B cell (primary cell): ENCODE data around the gene MALRD1.

Experiments used
- EZH2 ChIP-seq: IDR thresholded peaks from 2 replicates; pipeline ENCODE4 v1.6.1; 2012; ENCODE audit warnings: borderline replicate concordance, low read depth, mild to moderate bottlenecking, moderate library complexity, low read length; ENCODE audit not compliant: insufficient read depth, poor library complexity, severe bottlenecking
- TF ChIP-seq, protein P1 (sequence below): fragments of 200-600 bp; IDR thresholded peaks from one replicate; pipeline ENCODE4 v1.8.0; 2022; ENCODE audit warnings: antibody characterized with exemption, mild to moderate bottlenecking

DNA sequence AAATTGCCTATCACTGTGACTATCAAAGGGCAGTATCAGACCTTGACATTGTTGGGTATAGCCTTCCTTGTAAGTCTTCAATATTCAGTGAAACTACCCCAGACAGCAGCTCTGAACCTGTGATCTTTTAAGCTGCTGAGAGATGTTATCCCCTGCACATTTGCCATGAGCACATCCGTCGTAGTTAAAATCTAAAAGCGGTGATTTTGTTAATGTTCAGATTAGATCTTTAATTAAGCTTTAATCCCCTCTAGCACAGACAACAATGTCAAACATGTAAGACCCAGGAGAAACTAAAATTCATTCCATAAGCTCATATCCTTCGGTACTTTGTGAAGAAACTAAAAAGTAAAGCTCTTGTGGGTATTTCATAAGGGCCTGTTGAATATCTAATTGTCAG lies 105.8 kb downstream of the MALRD1 start:
- TF ChIP-seq, protein P1, sequence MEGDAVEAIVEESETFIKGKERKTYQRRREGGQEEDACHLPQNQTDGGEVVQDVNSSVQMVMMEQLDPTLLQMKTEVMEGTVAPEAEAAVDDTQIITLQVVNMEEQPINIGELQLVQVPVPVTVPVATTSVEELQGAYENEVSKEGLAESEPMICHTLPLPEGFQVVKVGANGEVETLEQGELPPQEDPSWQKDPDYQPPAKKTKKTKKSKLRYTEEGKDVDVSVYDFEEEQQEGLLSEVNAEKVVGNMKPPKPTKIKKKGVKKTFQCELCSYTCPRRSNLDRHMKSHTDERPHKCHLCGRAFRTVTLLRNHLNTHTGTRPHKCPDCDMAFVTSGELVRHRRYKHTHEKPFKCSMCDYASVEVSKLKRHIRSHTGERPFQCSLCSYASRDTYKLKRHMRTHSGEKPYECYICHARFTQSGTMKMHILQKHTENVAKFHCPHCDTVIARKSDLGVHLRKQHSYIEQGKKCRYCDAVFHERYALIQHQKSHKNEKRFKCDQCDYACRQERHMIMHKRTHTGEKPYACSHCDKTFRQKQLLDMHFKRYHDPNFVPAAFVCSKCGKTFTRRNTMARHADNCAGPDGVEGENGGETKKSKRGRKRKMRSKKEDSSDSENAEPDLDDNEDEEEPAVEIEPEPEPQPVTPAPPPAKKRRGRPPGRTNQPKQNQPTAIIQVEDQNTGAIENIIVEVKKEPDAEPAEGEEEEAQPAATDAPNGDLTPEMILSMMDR: no peak
- TF ChIP-seq EZH2: no peak
